ENCODE measurements around the gene GNAO1.

Gene GNAO1

DNA sequence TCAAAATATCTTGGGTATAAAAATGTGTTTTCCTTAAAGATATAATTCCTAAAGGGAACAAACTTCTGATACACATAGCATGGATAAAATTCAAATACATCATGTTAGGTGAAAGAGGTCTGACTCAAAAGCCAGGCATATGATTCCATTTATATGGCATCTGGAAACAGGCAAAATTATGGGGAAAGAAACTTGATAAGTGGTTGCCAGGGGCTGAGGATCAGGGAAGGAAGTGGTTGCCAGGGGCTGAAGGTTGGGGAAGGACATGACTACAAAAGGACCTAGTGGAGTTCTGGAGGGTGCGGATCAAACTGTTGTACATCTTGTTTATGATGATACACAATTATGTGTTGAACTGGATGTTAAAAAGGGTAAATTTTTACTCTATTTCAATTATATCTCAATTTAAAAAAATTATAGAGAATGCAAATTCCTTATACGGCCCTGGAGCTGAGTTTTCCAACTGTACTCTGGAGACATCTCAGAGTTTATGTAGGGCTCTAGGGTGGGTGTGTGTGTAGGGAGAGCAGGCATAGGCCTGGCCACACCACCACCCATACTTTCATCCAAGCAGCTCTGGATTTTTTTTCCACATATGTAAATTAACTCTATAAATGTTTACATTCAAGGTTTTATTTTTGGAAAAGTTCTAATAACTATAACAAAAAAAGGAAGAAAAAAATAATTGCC lies 179.0 kb downstream of the GNAO1 start:
- no peak overlapping the region for H3K23ac ChIP-seq (ENCODE audit: low read depth, low read length, poor library complexity)
- DNase-seq (ENCODE audit: low spot score), result no peak
- WGBS, 2 donors (ENCODE audit: extremely low coverage in 2 of 2, insufficient read length in 2 of 2, insufficient replicate concordance in 1 of 2), result no CpG with 5 or more reads among the region's 2 CpGs
- no peaks in the 10 kb centered on the region for H3K9me3 ChIP-seq (replicated peaks in 1 of 2; ENCODE audit: control insufficient read depth in 2 of 2, insufficient read depth in 1 of 2, low read depth in 1 of 2, low read length in 2 of 2)
- no peak overlapping the region for H3K4me3 ChIP-seq (ENCODE audit: low read length in 2 of 2)
- H2AK5ac ChIP-seq (ENCODE audit: low read depth, low read length), result no peak overlapping the region
- no peak overlapping the region for H3K9ac ChIP-seq (ENCODE audit: low read depth, low read length, poor library complexity)
- H3K18ac ChIP-seq (ENCODE audit: low read length), result no peak overlapping the region
- H3K4me2 ChIP-seq (ENCODE audit: insufficient read depth, low read length, poor library complexity, severe bottlenecking), result no peak overlapping the region
- H3K36me3 ChIP-seq (replicated peaks in 1 of 2; ENCODE audit: control insufficient read depth in 2 of 2, insufficient read depth in 2 of 2, low read length in 2 of 2), result peaks cover 9 to 57% of the 10 kb centered on the region in 2 donors
- H3K79me1 ChIP-seq (ENCODE audit: low read depth, low read length), result peaks cover 3% of the 10 kb centered on the region
- H2BK12ac ChIP-seq (ENCODE audit: low read length), result no peak overlapping the region
- H3K14ac ChIP-seq (ENCODE audit: low read length), result no peak overlapping the region
- H2BK5ac ChIP-seq (ENCODE audit: low read length), result no peak overlapping the region
- no peak overlapping the region for H4K8ac ChIP-seq (ENCODE audit: low read depth, low read length)
- H4K91ac ChIP-seq (ENCODE audit: low read depth, low read length, poor library complexity), result no peak overlapping the region
- H3K27me3 ChIP-seq (ENCODE audit: control insufficient read depth in 3 of 3, insufficient read depth in 3 of 3, low read depth in 1 of 3, low read length in 3 of 3), result peaks cover 0 to 2% (median 0%) of the 10 kb centered on the region in 3 experiments
- H3K27ac ChIP-seq (replicated peaks; ENCODE audit: low read length), result no peak overlapping the region
- no peak overlapping the region for H2BK120ac ChIP-seq (ENCODE audit: low read depth, low read length)
- H2BK15ac ChIP-seq (ENCODE audit: low read length), result no peak overlapping the region
- H3K4me1 ChIP-seq (ENCODE audit: control insufficient read depth in 2 of 2, insufficient read depth in 1 of 2, low read depth in 1 of 2, low read length in 2 of 2), result peaks cover 2% of the 10 kb centered on the region in 2 donors
- H2AFZ ChIP-seq (ENCODE audit: low read length), result no peak overlapping the region
- no peak overlapping the region for H3K4ac ChIP-seq (ENCODE audit: low read length)

GRCh38 chr16:56370875-56371659 lies 179.8 kb downstream of the GNAO1 start:
- Histone ChIP-seq H3K4me3 (ENCODE audit: low read length in 2 of 2) (no peak overlapping the region), H2BK5ac (ENCODE audit: low read length) (peak overlapping the region; percentile 49), H3K79me1 (ENCODE audit: low read depth, low read length) (peaks cover 3% of the 10 kb centered on the region), H3K27ac (replicated peaks; ENCODE audit: low read length) (no peak overlapping the region), H2AK5ac (ENCODE audit: low read depth, low read length) (no peak overlapping the region), H3K18ac (ENCODE audit: low read length) (no peak overlapping the region), H2AFZ (ENCODE audit: low read length) (no peak overlapping the region), H3K14ac (ENCODE audit: low read length) (no peak overlapping the region), H2BK15ac (ENCODE audit: low read length) (no peak overlapping the region), H3K4ac (ENCODE audit: low read length) (peak overlapping the region; percentile 61), H2BK12ac (ENCODE audit: low read length) (no peak overlapping the region), H3K4me2 (ENCODE audit: insufficient read depth, low read length, poor library complexity, severe bottlenecking) (no peak overlapping the region), H3K4me1 (ENCODE audit: control insufficient read depth in 2 of 2, insufficient read depth in 1 of 2, low read depth in 1 of 2, low read length in 2 of 2) (peaks cover 2% of the 10 kb centered on the region in 2 donors), H3K9me3 (replicated peaks in 1 of 2; ENCODE audit: control insufficient read depth in 2 of 2, insufficient read depth in 1 of 2, low read depth in 1 of 2, low read length in 2 of 2) (no peaks in the 10 kb centered on the region), H2BK120ac (ENCODE audit: low read depth, low read length) (no peak overlapping the region), H4K91ac (ENCODE audit: low read depth, low read length, poor library complexity) (no peak overlapping the region), H3K9ac (ENCODE audit: low read depth, low read length, poor library complexity) (no peak overlapping the region), H3K27me3 (ENCODE audit: control insufficient read depth in 3 of 3, insufficient read depth in 3 of 3, low read depth in 1 of 3, low read length in 3 of 3) (peaks cover 0 to 2% (median 0%) of the 10 kb centered on the region in 3 experiments), H3K36me3 (replicated peaks in 1 of 2; ENCODE audit: control insufficient read depth in 2 of 2, insufficient read depth in 2 of 2, low read length in 2 of 2) (peaks cover 9 to 51% of the 10 kb centered on the region in 2 donors), H3K23ac (ENCODE audit: low read depth, low read length, poor library complexity) (no peak overlapping the region), H4K8ac (ENCODE audit: low read depth, low read length) (no peak overlapping the region)
- WGBS, 2 donors (ENCODE audit: extremely low coverage in 2 of 2, insufficient read length in 2 of 2, insufficient replicate concordance in 1 of 2), result no CpG with 5 or more reads among the region's 6 CpGs
- DNase-seq (ENCODE audit: low spot score), result no peak

- H3K18ac ChIP-seq (ENCODE audit: low read length), result no peak overlapping the region
- peaks cover 3% of the 10 kb centered on the region for H3K79me1 ChIP-seq (ENCODE audit: low read depth, low read length)
- no peak overlapping the region for H2AFZ ChIP-seq (ENCODE audit: low read length)
- no CpG with 5 or more reads among the region's 1 CpG for WGBS, 2 donors (ENCODE audit: extremely low coverage in 2 of 2, insufficient read length in 2 of 2, insufficient replicate concordance in 1 of 2)
- peaks cover 9 to 47% of the 10 kb centered on the region in 2 donors for H3K36me3 ChIP-seq (replicated peaks in 1 of 2; ENCODE audit: control insufficient read depth in 2 of 2, insufficient read depth in 2 of 2, low read length in 2 of 2)
- H3K9me3 ChIP-seq (replicated peaks in 1 of 2; ENCODE audit: control insufficient read depth in 2 of 2, insufficient read depth in 1 of 2, low read depth in 1 of 2, low read length in 2 of 2), result no peaks in the 10 kb centered on the region
- H4K91ac ChIP-seq (ENCODE audit: low read depth, low read length, poor library complexity), result no peak overlapping the region
- no peak overlapping the region for H3K9ac ChIP-seq (ENCODE audit: low read depth, low read length, poor library complexity)
- H2BK15ac ChIP-seq (ENCODE audit: low read length), result no peak overlapping the region
- no peak overlapping the region for H3K4me2 ChIP-seq (ENCODE audit: insufficient read depth, low read length, poor library complexity, severe bottlenecking)
- no peak overlapping the region for H3K27ac ChIP-seq (replicated peaks; ENCODE audit: low read length)
- peaks cover 0 to 2% (median 0%) of the 10 kb centered on the region in 3 experiments for H3K27me3 ChIP-seq (ENCODE audit: control insufficient read depth in 3 of 3, insufficient read depth in 3 of 3, low read depth in 1 of 3, low read length in 3 of 3)
- H3K4ac ChIP-seq (ENCODE audit: low read length), result no peak overlapping the region
- no peak overlapping the region for H2BK12ac ChIP-seq (ENCODE audit: low read length)
- peak overlapping the region; percentile 49 for H2BK5ac ChIP-seq (ENCODE audit: low read length)
- no peak overlapping the region for H3K23ac ChIP-seq (ENCODE audit: low read depth, low read length, poor library complexity)
- H4K8ac ChIP-seq (ENCODE audit: low read depth, low read length), result no peak overlapping the region
- no peak overlapping the region for H3K14ac ChIP-seq (ENCODE audit: low read length)
- H2AK5ac ChIP-seq (ENCODE audit: low read depth, low read length), result no peak overlapping the region
- no peak for DNase-seq (ENCODE audit: low spot score)
- H3K4me1 ChIP-seq (ENCODE audit: control insufficient read depth in 2 of 2, insufficient read depth in 1 of 2, low read depth in 1 of 2, low read length in 2 of 2), result peaks cover 2% of the 10 kb centered on the region in 2 donors
- H2BK120ac ChIP-seq (ENCODE audit: low read depth, low read length), result no peak overlapping the region
- H3K4me3 ChIP-seq (ENCODE audit: low read length in 2 of 2), result no peak overlapping the region
Observed at GRCh38 chr16:56371660-56371937, 180.3 kb downstream of the GNAO1 start.

DNA sequence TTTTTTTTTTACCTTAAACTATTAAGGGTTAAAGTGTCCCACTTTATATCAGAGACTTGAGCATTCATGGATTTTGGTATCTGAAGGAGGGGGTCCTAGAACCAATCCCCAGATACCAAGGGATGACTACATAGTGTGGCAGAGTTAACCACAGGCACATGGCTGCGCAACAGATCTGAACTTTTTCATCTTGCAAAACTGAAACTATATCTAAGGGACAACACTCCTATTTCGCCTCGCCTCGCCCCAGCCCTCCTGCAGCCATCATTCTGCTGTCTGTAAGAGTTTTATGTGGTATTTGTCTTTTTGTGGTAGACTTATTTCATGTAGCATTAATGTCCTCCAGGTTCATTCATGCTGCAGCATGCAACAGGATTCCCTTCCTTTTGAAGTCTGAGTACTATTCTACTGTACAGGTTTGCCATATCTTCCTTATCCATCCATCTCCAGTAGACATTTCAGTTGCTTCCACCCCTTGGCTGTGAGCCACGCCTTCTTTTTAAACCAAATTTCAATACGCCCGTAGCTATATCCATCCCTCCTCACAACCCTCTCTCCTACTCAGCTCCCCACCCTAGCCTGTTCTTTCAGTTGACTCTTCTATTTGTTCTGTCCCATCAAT lies 180.8 kb downstream of the GNAO1 start:
- Histone ChIP-seq H2BK5ac (ENCODE audit: low read length) (no peak overlapping the region), H3K4me1 (ENCODE audit: control insufficient read depth in 2 of 2, insufficient read depth in 1 of 2, low read depth in 1 of 2, low read length in 2 of 2) (peaks cover 2% of the 10 kb centered on the region in 2 donors), H3K4me3 (ENCODE audit: low read length in 2 of 2) (no peak overlapping the region), H3K9ac (ENCODE audit: low read depth, low read length, poor library complexity) (no peak overlapping the region), H3K4me2 (ENCODE audit: insufficient read depth, low read length, poor library complexity, severe bottlenecking) (no peak overlapping the region), H2AFZ (ENCODE audit: low read length) (no peak overlapping the region), H3K18ac (ENCODE audit: low read length) (no peak overlapping the region), H3K23ac (ENCODE audit: low read depth, low read length, poor library complexity) (no peak overlapping the region), H3K27ac (replicated peaks; ENCODE audit: low read length) (no peak overlapping the region), H2BK15ac (ENCODE audit: low read length) (no peak overlapping the region), H3K9me3 (replicated peaks in 1 of 2; ENCODE audit: control insufficient read depth in 2 of 2, insufficient read depth in 1 of 2, low read depth in 1 of 2, low read length in 2 of 2) (no peaks in the 10 kb centered on the region), H4K91ac (ENCODE audit: low read depth, low read length, poor library complexity) (no peak overlapping the region), H3K4ac (ENCODE audit: low read length) (no peak overlapping the region), H3K36me3 (replicated peaks in 1 of 2; ENCODE audit: control insufficient read depth in 2 of 2, insufficient read depth in 2 of 2, low read length in 2 of 2) (peaks cover 5 to 44% of the 10 kb centered on the region in 2 donors), H3K79me1 (ENCODE audit: low read depth, low read length) (no peaks in the 10 kb centered on the region), H2BK120ac (ENCODE audit: low read depth, low read length) (no peak overlapping the region), H2BK12ac (ENCODE audit: low read length) (no peak overlapping the region), H2AK5ac (ENCODE audit: low read depth, low read length) (no peak overlapping the region), H4K8ac (ENCODE audit: low read depth, low read length) (no peak overlapping the region), H3K27me3 (ENCODE audit: control insufficient read depth in 3 of 3, insufficient read depth in 3 of 3, low read depth in 1 of 3, low read length in 3 of 3) (peaks cover 0 to 2% (median 0%) of the 10 kb centered on the region in 3 experiments), H3K14ac (ENCODE audit: low read length) (no peak overlapping the region)
- DNase-seq (ENCODE audit: low spot score), result no peak
- WGBS, 2 donors (ENCODE audit: extremely low coverage in 2 of 2, insufficient read length in 2 of 2, insufficient replicate concordance in 1 of 2), result 100% methylated on average over 2 of the region's 7 CpGs; no CpG with 5 or more reads in 1 of the 2 donors
